Measurements from ENCODE around the gene ELOB.

Gene ELOB

GRCh38 chr16:2737895-2738418 lies 39.1 kb downstream of the ELOB start:
- DNase-seq (ENCODE audit: low read depth), result no peak
- H3K4me3 ChIP-seq (ENCODE audit: control insufficient read depth, low read depth, low read length), result no peak overlapping the region
- TF ChIP-seq CTCF (IDR thresholded peaks at IDR 0.05; ENCODE audit: control insufficient read depth, insufficient read depth, low read depth, low read length, missing control alignments), result no peak

- no peak for DNase-seq (ENCODE audit: low read depth)
- TF ChIP-seq CTCF (IDR thresholded peaks at IDR 0.05; ENCODE audit: control insufficient read depth, insufficient read depth, low read depth, low read length, missing control alignments), result no peak
- no peak overlapping the region for H3K4me3 ChIP-seq (ENCODE audit: control insufficient read depth, low read depth, low read length)
Measured at GRCh38 chr16:2737238-2737605, 39.9 kb downstream of the ELOB start.

- H3K4me3 ChIP-seq (ENCODE audit: control insufficient read depth, low read depth, low read length), result no peak overlapping the region
- DNase-seq (ENCODE audit: low read depth), result no peak
- TF ChIP-seq CTCF (IDR thresholded peaks at IDR 0.05; ENCODE audit: control insufficient read depth, insufficient read depth, low read depth, low read length, missing control alignments), result no peak
Measured at GRCh38 chr16:2736476-2737237, 40.4 kb downstream of the ELOB start.

GRCh38 chr16:2734844-2735515 lies 42.1 kb downstream of the ELOB start:
- no peak overlapping the region for H3K4me3 ChIP-seq (ENCODE audit: control insufficient read depth, low read depth, low read length)
- DNase-seq (ENCODE audit: low read depth), result no peak
- TF ChIP-seq CTCF (IDR thresholded peaks at IDR 0.05; ENCODE audit: control insufficient read depth, insufficient read depth, low read depth, low read length, missing control alignments), result no peak

- no peak for TF ChIP-seq CTCF (IDR thresholded peaks at IDR 0.05; ENCODE audit: control insufficient read depth, insufficient read depth, low read depth, low read length, missing control alignments)
- no peak overlapping the region for H3K4me3 ChIP-seq (ENCODE audit: control insufficient read depth, low read depth, low read length)
- no peak for DNase-seq (ENCODE audit: low read depth)
Measured at GRCh38 chr16:2728034-2728433, 49.0 kb downstream of the ELOB start.

GRCh38 chr16:2726923-2727322 lies 50.2 kb downstream of the ELOB start:
- no peak for DNase-seq (ENCODE audit: low read depth)
- H3K4me3 ChIP-seq (ENCODE audit: control insufficient read depth, low read depth, low read length), result no peak overlapping the region
- TF ChIP-seq CTCF (IDR thresholded peaks at IDR 0.05; ENCODE audit: control insufficient read depth, insufficient read depth, low read depth, low read length, missing control alignments), result no peak

All from AG09309 (cell line).